GM19452 (cell line): ENCODE data around the gene CTNND2.

Experiments
- ATAC-seq: cut with Tn5 transposase; IDR thresholded peaks from one replicate; pipeline ENCODE4 v1.9.1; 2021; ENCODE audit not compliant: unreplicated experiment

Gene CTNND2

DNA sequence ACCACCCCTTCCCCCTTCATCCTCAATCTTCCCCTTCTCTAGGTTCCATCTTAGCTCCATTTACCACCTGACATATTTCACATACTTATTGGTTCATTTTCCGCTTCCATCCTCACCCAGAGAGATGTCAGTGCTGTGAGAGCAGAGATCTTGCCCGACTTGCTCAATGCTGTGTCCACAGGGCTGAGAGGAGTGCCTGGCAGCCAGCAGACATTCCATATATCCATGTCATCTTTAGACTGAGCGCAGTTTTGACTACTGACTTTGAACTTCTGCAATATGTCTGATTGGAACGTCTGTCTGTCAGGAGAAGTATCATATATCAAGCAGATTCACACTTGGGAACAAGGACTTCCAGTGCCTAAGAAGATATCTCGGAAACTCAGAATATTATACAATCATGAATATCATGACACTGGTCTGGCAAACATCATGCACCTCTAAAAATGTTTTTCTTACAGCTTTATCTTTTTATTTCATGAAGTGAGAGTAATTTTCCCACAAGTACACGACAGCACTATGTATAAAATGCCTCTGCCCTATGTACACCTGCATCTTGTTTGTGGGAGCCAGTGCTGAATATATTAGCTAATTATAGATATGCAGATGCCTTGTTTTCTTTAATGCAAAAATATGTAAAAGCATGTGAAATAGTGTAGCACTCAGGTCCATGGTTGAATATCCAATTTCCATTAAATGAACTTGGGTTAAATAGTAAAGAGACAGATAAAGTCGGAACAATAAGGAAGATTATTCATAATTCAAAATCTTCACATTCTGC, 689.2 kb downstream of the CTNND2 start:
- ATAC-seq: no peak

DNA sequence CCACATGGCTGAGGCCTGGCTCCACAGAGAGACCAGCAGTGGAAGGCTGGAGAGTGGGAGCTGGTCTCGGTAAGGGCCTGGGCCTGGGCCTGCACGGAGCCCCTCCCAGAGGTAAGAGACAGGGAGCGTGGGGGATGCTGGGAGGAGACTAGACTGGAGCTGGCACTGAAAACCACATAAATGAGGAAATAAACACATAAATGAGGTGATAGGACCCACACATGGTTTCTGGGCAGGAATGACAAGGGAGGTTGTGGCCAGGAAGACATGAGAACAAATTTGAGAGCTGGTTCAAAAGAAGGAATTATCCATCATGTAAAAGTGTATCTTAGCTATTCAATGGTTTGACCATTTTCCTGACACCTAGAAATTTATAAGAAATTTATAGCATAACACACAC, 691.5 kb downstream of the CTNND2 start:
- no peak for ATAC-seq

DNA sequence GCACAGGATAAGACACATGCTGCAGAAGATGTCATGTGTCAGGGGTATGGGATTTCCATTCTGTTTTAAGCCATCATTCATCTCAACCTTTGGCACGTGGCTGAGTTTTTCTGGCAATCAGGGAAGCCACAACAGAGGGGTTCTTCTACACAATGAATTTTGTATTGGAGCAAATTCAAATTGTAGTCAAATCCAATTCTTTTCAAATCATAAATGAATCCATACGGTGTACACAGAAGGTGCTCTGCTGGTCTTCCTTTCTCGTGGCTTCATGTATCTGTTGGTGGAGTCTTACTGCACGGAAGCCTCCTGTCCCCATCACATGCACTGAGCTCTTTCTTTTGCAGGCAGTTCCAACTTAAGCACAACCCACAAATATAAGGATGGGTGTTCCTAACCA, 706.5 kb downstream of the CTNND2 start:
- no peak for ATAC-seq

DNA sequence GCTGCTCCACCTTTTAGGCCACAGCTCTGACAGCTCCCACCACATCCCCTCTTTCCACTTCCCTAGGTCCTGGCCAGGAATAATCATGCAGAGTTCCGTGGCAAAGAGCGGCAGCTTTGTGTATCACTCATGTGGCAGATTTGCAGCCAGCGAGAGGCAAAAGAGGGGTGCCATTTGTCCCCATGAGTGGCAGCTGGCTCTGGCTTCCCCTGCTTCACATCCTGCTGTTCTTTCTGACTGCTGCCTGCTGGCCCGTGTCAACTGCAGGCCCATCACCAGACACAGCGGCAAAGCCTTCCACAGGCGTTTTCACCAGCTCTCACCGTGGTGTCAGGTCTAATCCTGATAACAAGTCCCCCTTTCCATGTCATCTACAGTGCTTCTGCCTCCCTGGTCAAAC, 712.6 kb downstream of the CTNND2 start:
- no peak for ATAC-seq

DNA sequence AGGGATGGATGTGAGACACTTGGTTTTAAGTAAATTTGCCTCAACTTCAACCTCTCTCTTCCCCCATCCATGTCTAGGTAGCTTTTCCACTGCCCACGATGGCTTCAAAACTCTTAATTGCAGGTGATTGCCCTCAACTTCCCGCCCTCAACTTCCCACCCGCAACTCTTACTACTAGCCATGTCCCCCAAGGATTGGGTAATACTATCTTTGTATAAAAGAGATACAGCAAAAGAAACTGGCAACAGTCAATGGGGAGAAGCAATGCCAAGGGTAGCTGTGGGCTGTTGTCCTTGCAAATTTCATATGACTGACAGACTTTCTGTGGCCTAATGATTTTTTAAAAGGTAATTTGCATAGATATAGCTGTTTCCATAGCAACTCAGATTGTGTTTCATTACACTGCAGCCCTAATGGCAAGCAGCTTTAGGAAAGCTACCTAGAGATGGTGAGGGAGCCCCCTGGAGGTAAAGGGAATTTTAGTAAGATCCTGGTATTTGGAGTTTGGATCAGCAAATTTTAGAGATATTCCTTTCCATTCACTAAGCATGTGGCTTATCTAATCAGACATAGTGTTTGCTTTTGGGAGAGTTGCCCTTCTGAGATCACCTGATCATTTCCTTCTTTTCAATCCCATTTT, 721.7 kb downstream of the CTNND2 start:
- ATAC-seq: no peak

DNA sequence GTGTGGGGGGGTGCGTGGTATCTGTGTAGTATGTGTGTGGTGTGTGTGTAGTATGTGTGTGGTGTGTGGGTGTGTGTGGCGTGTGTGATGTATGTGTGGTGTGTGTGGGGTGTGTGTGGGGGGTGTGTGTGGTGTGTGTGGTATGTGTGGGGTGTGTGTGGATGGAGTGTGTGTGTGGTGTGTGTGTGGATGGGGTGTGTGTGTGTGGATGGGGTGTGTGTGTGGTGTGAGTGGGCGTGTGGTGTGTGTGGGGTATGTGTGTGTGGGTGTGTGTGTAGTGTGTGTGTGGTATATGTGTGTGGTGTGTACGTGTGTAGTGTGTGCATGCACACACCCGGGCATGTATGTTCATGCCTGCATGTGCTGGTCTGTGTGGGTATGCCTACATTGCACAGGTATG, 722.3 kb downstream of the CTNND2 start:
- no peak for ATAC-seq

DNA sequence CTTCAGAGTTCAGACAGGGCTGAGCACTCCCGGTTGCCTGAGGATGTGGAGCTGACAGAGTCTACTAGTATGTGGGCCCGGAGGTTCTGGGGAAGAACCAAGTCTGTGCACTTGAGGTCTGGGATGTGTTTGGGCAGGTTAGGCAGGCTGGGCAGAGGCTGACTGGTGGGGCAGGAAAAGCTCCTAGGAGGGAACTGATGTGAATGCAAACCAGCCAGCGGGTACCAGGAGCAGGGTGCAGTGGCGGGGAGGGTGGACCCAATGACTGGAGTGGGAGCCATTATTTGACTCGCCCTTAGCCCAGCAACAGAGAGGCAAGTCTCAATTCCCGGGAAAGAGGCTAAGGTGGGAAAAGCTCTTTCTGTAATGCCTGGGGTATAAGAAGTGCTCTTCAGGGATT, 723.4 kb downstream of the CTNND2 start:
- ATAC-seq: no peak

DNA sequence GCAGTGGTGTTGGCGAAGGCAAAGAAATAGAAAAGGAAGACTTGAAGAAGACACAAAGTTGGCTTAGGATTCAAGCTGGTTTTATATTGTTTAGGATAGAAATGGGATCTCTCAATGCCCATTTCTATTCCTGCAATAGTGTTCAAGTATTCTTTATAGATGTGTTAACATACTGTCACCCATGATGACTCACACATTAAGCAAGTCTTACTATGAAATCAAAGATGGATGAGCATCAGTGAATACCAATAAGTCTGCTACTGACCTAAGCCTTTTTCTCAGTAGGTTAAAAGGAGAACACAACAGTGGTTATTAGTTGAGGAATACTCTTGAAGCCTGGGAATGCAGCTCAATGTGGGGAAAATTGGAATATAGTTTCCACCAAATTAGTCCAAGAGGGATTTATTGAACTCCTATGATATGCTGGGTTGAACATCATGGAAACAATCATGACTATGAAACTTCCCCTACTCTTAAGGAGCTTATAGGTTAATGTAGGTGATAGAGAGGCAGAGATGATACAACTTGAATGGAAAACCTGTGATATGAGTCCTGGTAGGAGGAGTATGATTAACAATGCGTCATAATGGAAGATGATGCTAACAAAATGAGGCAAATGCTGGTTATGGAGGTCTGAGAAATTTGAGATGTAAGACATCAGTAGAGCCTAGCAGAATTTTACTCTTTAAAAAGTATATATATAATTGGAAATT, 726.1 kb downstream of the CTNND2 start:
- no peak for ATAC-seq

DNA sequence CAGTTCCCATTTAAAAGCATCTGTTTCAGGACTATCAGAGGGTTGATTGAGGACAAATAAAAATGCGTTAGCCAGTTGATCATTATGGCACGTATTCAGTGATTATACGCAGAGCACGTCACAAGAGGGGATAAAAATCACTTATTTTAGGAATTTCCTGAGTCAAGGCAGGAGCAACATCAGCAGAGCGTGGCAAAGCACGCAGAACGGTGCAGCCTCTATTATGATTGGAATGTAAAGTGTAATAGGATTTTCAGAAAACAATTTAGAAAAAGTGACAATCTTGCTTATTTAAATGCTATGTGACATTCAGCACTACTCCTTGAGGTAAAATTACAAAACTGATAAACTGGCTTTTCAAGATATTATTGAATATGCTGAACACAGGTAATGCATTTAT, 729.7 kb downstream of the CTNND2 start:
- no peak for ATAC-seq

DNA sequence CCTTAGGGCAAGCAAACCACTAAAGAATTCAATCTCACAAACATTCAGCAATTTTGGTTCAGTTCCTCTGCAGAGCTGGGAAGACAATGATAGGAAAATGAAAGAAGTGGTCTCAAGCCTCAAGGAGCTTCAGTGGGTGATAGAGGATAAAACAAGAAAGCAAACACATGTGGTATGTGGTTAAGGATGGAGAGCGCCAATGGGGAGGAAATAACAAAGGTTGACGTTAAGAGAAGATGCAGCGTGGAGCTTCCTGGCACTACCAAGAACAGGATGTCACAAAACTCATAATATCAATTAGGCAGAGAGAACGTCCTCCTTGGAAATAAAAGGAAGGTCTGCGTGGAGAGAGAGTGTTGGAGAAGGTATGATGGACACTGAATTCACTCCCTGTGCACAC, 731.8 kb downstream of the CTNND2 start:
- ATAC-seq: no peak

DNA sequence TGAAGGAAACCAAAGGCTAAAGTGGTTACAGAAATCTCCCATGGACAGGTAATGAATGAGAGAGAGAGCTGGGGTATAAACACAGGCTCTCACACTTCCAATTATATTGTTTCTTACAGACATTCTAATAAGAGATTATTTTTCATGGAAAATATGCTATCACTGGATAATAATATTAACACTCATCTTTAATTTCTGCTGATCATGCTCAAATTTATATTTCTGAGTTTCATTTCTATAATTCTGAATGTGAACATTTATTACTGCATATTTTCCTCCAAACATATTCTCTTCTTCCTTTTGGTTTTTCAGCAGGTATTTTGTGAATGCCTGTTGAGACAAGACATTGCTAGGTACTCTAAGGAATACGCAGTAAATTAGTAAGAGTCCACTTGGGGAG, 733.0 kb downstream of the CTNND2 start:
- ATAC-seq: no peak

DNA sequence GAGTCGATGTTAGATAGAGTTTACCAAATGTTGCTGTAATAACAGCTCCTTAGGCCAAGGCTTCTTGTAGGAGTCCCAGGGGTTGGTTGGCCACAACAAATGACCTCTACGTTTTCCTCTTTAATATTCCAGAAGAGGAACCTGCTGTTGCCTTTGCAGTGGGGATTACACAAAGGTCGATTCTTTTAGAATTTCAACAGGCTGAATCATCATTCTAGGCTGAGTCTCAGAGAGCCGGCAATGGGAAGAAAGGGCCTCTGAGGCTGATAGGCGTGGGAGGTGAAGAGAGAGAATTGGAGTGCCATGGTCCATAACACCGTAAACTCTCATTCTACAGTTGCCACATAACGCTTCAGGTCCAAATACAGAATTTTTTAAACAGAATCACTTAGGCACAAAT, 737.3 kb downstream of the CTNND2 start:
- no peak for ATAC-seq

DNA sequence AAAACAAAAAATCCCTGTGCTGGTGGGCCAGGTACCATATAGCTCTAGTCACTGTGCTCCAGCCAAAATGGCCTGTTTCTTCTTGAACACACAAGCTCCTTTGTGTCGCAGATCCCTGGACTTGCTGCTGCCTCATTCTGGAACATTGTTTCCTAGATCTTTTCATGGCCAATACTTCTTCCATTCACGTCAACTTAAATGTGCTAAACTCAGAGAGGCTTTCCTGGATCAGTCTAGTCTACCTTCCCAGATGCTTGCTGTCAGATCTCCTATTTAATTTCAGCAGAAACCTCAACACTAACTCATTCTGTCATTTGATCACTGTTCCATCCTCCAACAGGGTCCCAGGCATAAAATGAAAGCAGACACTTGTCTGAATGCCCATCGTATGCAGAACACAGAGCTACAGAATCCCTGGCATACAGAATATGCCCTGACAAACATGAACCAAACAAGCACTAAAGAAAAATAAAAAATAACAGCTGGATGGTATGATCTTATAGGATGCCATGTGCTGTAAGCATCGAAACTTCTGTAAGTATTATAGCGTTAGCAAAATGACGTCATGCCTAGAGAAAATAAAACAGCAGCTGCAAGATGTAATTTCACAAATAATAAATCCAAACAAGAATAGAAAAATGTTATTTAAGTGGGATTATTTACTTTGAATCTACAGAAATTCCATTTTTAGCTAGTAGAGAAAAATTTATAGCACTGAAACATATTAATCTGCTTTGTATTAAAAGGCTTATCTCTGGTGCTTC, 739.5 kb downstream of the CTNND2 start:
- no peak for ATAC-seq

DNA sequence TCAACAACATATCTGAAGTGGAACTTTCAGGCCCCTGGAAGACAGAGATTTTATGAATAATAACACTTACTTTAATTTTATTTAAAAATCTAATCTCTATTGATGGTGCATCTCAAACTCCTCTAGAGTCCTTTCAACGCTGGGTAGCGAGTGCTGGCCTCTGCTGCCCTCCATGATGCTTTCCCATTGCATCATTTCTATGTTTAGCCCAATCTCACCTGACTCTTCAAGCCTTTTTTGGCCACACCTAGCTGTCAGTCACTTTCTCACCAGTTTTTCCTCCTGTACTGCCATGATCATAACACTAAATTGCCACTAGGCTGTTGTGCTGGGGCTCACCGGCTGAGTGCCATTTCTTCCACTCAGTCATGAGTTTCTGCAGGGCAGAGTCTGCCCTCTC, 747.1 kb downstream of the CTNND2 start:
- no peak for ATAC-seq

DNA sequence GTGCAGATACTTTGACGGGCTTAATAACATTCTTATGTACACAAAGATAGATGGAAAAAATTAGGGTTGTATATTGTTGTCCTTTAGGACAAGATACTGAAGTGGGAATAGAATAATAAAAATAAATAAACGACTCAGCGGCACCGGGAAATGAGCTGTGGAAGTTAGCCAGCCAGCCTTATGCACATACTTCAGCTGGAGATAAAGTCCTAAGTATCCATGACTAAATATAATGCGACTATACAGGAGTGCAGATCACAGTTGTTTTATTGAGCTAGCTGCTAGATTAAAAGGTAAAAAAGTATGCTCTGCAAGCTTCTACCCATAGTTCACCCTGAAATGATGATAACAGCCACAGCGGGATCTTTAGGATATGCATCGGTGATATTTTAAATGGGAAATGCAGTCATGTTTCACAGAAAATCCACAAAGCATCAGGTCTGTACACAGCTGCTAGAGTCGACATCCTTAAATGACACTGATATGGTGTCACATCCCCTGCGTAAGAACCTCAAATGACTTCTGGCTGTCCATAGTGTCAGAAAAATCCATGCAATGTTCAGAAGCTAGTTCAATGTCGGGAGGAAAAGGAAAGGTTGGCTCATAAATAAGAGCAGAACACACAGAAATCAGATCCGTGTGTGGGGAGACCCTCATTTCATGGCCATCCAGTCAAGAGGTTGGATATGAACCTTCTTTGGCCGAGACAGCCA, 750.4 kb downstream of the CTNND2 start:
- no peak for ATAC-seq

DNA sequence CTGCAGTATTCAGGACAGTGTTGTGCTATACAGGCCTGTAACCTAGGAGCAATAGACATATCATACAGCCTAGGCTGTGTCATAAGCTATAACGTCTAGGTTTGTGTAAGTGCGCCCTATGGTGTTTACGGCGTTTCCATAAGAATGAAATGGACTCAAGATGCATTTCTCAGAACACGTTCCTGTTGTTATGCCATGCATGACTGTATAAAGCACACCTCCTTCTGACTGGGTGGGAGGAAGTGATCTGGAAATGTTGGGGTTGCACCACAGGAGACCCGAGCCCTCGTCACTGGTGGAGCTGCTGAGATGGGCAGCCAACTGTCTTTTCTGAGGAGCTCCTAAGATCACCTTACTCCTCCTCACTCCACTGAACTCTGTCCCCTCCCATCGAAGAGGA, 751.9 kb downstream of the CTNND2 start:
- no peak for ATAC-seq

DNA sequence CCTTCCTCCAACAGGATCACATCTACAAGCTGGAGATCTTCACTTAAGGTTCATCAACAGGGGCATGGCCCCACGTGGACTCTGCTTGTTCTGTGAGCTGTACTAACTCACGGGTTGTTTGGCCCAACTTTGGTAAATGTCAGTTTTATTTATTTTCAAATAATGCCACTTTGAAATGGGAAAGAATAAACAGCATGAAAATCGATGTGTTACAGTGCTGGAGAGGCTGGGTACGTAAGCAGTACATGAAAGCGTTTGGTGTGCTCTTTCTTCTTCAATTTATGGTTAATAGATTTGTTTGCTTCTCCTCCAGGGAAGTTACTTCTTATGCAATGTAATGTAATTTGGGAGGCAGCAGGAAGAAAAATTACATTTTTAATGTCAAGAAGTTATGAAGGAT, 753.3 kb downstream of the CTNND2 start:
- no peak for ATAC-seq

DNA sequence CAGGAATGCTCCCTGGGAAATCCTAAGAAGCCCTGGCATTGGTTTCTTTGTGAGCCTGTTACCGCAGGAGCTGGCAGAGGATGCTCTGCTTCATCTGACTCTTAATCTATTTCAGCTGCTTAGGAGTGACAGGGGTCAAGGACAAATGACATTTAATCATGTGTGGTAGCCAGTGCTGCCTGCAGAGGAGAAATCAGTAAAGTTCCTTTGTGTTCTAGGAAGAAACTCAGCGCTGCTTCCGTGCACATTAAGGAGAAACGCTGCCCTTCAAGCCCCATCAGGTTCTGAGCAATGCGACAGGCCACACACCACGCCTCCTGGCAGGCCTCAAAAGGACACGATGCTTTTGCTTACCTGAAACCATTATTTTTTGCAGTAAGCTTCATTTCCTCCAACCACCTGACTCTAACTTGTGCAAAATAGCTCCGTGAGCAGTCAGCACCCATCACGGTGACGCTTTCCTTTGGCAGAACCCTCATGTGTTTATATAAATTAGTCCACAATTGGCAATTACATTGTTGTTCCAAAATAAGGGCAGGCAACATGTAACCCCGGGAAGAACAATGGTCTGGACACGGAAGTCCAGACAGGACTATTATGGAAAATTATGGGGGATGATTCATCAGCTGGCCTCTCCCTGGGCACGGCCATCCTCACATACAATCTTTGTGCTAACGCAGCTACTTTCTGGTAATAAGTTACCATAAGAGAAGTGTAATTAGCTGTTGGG, 755.3 kb downstream of the CTNND2 start:
- ATAC-seq: no peak

DNA sequence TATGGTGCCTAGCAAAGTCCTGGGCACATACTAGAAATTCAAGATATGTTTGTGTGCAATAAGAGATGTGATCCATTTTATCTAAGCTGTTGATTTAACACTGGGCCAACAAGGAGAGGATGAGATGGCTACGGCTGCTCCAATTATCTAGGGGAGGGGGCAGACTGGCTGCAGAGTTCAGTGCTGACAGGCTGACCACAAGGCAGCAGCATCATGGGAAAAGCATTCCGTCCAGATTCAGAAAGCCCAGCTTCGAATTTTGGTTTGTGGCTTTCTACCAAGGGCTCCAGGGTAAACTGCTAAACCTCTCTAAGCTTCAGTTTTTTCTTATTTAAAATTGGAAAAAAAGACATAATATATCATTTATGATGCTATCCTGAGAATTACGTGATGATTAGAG, 758.1 kb downstream of the CTNND2 start:
- no peak for ATAC-seq
